GM21381 (cell line): ENCODE results near the gene IGSF9.

ENCODE experiments used
- ATAC-seq: cut with Tn5 transposase; IDR thresholded peaks from one replicate; pipeline ENCODE4 v1.9.1; 2021; ENCODE audit warnings: mild to moderate bottlenecking, moderate library complexity; ENCODE audit not compliant: unreplicated experiment

The IGSF9 gene

DNA sequence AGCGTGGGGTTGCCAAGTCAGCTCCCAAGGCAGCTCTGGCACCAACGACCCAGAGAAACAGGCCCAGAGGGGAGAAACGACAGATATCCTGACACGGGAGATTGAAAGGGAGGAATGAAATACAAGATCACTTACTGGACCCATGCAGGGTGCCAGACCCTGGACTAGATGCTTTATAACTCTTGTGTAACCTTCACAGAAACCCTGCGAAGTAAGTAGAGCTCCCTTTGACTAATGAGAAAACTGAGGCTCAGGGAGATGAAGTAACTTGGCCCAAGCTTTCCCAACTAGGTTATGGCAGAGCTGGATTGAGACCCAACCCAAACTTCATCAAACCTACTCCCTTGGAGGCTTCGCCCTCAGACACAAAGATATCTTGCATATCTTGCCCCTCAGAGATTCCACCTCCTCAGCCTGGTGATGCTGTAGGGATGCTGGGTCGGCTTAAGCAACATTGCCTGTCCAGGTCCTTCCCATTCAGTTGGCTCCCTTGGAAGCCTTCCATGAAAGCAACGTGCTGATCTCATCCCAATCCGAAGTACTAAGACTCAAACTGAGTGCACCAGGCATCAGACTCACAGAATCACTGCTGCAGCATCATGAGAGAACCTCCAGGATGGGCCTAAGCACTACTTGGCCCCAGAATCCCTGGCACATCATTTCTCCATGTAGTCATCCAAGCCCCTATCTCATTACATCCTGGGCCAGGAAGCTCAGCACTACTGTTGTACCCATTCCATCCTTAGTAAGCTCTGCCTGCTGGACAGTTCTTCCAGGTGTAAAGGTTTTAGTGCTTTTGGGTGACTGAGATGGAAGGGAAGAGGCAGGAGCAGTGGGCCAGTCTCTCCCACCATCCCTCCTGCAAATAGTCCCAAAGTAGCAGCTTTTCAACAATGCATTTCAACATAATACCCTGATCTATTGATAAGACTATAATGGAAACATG, 1.1 kb upstream of the IGSF9 start:
- ATAC-seq = no peak

- no peak for ATAC-seq
Observed at GRCh38 chr1:159944623-159945455, 574 bp downstream of the IGSF9 start.

GRCh38 chr1:159943908-159944622, 1.3 kb downstream of the IGSF9 start:
- ATAC-seq = no peak

GRCh38 chr1:159943278-159943640, 2.2 kb downstream of the IGSF9 start:
- ATAC-seq = no peak

DNA sequence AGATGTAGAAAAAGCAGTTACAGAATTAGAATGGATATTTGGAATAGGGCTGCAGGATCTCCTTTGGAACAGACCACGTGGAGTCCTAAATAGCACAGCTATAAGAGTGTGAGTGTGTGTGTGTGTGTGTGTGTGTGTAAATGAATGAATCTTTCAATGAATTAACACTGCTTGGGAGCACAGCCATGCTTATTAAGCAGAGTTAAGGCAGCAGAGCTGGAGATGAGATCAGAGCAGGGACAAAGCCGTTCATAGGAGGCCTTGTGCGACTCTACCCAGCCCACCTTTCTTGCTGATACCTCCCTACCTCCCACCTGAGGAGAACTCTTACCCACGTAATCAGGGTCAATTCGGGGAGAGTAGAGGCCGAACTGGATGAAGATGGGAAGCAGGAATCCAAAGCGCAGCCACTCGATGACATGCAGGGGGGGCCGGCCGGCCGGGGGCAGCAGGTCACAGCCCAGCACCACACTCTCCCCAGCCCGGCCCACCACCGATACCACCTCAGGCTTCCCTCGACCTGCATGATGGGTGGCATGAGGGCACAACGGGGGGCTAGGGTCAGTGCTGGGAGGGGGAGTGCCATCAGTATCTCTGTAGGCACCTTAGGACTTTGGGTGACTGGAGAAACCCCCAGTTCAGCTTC, 2.7 kb downstream of the IGSF9 start:
- no peak for ATAC-seq

DNA sequence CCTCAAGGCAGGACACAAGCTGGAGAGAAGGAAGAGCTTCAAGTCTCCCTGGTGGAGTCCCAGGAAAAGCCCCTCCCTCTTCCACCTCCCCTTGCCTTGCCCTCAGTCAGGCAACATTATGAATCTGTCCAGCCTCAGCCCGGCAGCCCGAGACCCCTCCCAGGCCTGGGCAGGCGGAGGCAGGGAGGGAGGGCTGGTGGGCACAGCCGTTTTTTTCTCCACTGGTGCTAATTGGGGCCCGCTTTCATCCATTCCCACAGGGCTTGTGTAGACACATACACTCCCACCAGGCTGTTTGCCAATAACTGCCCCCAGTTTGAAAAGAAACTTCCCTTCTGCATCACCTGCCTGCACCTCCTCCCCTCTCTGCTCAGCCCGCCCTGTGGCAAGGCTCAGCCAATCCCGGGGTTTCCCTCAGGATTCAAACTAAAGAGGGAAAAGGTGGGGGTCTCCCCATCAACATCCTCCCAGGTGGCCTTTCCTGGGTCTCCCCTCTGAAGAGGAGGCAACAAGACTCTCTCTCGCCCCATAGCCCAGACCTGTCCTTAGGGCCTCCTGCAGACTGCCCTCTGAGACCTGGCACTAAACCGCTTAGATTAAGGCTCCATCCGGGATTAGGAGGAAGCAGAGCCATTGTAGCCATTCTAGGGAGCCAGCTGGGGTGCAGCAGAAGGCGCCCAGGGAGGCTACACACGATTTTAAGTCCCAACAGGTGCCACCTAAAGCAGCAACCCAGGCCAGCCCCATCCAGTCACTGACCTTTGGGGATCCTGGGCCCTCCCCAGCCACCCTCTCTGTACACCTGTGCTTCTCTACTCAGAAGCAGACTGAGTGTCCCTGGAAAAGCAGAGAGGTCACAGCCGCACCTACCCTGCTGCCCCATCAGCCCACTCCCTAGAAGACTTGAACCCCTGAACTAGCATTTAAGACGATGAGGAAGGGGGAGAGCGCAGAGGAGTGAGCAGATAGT, 3.5 kb downstream of the IGSF9 start:
- ATAC-seq = no peak

- no peak for ATAC-seq
Observed at GRCh38 chr1:159941141-159941540, 4.3 kb downstream of the IGSF9 start.

- ATAC-seq = no peak
Observed at GRCh38 chr1:159940006-159940620, 5.3 kb downstream of the IGSF9 start.

DNA sequence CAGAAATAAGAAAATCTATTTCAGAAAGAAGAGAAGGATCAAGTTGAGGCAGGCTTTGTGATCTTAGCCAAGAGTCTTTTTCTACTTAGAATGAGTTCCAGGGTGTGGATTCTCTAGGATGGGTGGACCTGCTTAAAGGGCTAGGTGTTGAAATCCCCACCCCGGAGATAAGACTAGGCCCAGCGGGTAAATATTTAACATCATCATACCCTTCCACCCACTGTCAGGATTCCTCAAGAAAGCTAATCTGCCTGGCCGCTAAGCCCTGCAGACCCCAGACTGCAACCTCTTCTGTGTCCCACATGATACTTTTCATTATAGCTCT, 5.8 kb downstream of the IGSF9 start:
- no peak for ATAC-seq

DNA sequence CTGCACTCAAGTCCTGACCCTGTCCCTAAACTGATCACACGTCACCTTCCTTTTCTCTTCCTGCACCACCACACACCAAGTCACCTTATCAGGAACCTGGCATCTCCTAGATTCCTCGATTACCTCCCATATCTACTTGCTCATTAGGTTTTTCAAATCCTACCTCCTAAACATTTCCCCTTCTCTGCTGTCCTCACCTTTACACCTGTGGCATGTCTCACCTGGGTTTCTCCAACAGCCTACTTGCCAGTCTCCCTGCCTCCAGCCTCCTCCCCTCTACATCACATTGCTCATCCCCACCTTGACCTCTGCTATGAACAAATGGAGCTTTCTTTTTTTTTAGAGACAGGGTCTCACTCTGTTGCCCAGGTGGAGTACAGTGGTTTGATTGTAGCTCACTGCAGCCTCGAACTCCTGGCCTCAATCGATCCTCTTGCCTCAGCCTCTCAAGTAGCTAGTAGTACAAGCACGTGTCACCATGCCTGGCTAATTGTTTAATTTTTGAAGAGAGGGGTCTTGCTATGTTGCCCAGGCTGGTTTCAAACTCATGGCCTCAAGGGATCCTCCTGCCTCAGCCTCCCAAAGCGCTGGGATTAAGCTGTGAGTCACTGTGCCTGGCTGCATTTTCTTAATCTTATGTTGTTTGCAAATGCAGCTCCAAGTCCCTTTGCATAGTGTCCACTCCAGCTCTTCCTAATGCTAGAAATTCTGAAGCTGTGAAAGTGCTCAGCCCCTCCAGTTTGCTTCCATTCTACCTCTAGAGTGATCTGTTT, 6.3 kb downstream of the IGSF9 start:
- ATAC-seq = no peak

DNA sequence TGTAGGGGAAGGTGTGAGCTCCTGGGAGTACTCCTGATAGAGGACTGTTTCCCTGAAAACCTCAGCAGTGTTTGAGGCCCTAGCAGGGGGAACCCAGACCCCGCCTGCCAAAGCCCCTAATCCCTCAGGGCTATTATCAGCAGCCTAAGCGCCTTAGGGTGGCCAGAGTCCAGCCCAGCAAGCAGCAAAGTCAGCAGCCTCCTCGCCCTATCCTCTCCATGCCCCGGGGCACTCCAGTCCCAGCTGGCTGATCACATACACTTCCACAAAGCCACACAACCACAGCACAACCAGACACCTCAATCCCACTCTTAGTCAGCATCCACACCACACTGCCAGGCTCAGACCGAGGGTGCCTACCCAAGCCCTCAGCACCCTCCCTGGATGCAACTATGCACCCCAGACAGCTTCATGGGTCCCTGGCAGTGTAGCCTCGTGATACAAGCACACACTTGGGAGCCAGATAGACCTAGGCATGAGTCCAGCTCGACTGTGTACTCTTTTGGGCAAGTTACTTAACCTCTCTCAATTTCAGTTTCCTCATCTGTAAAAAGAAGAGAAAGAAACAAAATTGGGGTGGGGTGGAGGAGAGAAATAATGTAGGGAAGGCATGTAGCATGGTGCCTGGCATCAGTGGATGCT, 7.1 kb downstream of the IGSF9 start:
- no peak for ATAC-seq

DNA sequence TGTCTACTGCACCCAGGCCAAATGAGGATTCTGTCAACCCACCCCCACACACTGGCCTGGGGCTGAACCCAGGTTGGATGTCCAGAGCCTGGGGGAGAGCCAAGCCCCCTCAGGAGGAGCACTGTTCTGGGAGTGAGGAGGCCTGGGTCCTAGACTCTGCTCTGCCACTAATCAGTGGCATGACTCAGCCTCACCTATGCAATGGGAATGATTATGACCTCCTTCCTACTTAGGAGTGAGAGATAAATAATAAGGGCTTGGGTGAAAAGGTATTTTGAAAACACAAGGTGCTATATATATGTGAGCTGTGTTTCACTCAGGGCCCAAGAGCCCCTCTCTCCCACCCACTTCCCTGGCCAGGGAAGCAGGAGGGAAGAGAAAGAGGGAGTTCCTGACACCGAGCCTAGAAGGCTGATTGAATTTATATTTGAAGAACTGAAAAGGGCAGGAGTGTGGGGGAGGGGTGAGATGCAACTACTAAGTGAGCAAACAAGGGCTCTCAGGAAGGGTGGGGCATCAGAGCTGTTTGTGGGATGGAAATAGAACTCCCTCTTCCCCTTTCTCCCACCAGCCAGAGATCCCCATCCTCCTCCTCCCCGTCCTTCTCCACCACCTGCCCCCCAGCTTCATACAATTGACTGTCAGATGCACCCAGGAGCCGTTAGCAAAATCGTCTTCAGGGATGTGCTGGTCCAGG, 8.2 kb downstream of the IGSF9 start:
- ATAC-seq = no peak

GRCh38 chr1:159936273-159936904, 9.0 kb downstream of the IGSF9 start:
- no peak for ATAC-seq

- ATAC-seq = no peak
Observed at GRCh38 chr1:159935719-159936272, 9.6 kb downstream of the IGSF9 start.

DNA sequence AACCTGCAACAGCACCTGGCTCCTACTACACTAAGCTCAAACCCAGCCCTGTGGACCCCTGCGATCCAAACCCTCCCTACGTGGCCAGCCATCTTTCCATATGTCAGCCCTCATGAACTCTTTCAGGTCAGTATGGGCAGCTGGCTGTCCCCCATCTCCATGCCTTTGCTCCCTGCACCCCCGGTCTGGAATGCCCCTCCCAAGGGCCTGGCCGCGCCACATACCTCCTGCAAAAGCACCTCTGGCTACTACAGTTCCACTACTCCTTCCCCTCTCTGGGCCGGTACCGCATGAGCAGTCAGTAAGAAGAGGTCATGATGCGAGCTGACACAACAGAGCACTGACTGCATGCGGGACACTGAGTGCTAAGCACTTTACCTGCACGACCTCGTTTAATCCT, 10.1 kb downstream of the IGSF9 start:
- ATAC-seq = no peak

DNA sequence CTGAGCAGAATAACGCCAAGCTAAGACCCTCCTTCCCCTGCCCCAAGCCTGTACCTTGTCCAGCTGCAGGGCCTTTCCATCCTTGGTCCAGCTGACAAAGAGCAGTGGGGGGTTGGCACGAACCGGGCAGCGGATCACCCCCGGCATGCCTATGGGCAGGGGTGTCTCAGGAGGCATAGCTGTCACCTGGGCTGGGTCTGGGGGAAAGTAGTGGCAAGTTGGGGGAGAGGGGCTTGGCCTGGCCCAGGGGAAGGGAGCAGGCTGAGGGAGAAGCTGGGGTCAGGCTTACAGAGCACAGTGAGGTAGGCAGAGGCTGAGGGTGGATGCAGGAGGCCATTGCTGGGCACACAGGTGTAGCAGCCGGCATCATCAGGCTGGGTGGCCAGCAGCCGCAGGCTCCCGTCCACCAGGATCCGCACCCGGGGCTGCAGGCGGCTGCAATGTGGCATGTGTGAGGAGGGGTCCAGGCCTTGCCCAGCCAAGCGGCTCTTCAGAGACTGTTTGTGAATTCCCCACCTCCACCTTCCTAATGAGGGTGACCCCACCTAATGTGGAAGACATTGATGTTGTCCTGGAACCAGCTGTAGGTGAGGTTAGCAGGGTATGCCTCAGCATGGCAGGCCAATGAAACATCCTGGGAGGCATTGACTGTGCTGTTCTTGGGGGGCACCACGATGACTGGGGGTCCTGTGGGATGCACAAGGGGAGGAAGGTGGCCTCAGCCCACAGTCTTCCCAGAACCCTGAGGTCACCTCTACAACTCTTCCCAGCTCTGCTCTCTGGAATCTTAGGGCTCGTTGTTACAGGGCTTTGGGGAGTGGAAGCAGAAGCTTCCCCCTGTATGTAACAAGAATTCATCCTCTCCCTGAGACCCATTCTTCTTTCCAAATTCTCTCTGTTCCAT, 11.0 kb downstream of the IGSF9 start:
- no peak for ATAC-seq
